GM12878 (cell line): ENCODE measurements around the gene CDC27. TPM values are rescaled to one million over a fixed set of nuclear protein-coding genes. Genes with fewer than 3 reads are reported as not detected.

ENCODE experiments used
- ATAC-seq: fragments of 200-7000 bp; cut with Tn5 transposase; 3 replicates; pipeline ENCODE4 v1.9.1; 2020; ENCODE audit warnings: mild to moderate bottlenecking, moderate library complexity
- BruUV-seq: library from RNA; stranded (reverse); fragments of 400-500 nt; replicated peaks from 2 replicates; lab custom pipeline; 2021; lab: Mats Ljungman, UMichigan
- CTCF ChIA-PET: fragments of 300-600 bp; sonication (Branson Sonifier 250); formaldehyde crosslinking; extraction: SDS; loops from one replicate; lab custom pipeline; 2021; ENCODE audit warnings: inconsistent platforms; lab: Yijun Ruan, JAX
- POLR2A ChIA-PET: fragments of 350-600 bp; formaldehyde crosslinking; extraction: SDS; loops from one replicate; lab custom pipeline; 2021; ENCODE audit warnings: inconsistent platforms; lab: Charles Lee
- RAD21 ChIA-PET: fragments of 300-600 bp; sonication (Branson Sonifier 250); formaldehyde crosslinking; loops from one replicate; lab custom pipeline; 2023; ENCODE audit warnings: antibody characterized with exemption; ENCODE audit not compliant: unreplicated experiment; lab: Charles Lee
- SMC1A ChIA-PET: fragments of 300-600 bp; sonication (Branson Sonifier 250); formaldehyde crosslinking; loops from one replicate; lab custom pipeline; 2023; ENCODE audit not compliant: unreplicated experiment, uncharacterized antibody; lab: Charles Lee
- DNase-seq: peaks from one replicate; pipeline ENCODE4 v3.0.0-alpha.2; 2011; ENCODE audit warnings: low read depth, low spot score
- FAIRE-seq: peaks from 3 replicates; lab custom pipeline; 2011; peaks lifted over from hg19 to GRCh38; lab: Jason Lieb, UNC
- H2AFZ ChIP-seq: 2 replicates; pipeline ENCODE4 v1.6.0; 2011; ENCODE audit warnings: low read depth, low read length, control low read depth; ENCODE audit not compliant: control insufficient read depth
- H3K27ac ChIP-seq: 2 replicates; pipeline ENCODE4 v1.5.1; 2011; ENCODE audit warnings: control low read depth; ENCODE audit not compliant: control insufficient read depth, insufficient read depth
- H3K27me3 ChIP-seq, 2 experiments: replicated peaks in 1 of 2; 2 replicates each; pipeline versions ENCODE4 v1.6.0 to v1.6.1; 2011; ENCODE audit warnings: low read length in 1 of 2; ENCODE audit not compliant: control insufficient read depth in 2 of 2, insufficient read depth in 2 of 2
- H3K36me3 ChIP-seq, 2 experiments: 2 replicates each; pipeline ENCODE4 v1.5.1; 2011; ENCODE audit warnings: low read length in 1 of 2; ENCODE audit not compliant: control insufficient read depth in 2 of 2, insufficient read depth in 2 of 2
- H3K4me1 ChIP-seq: 2 replicates; pipeline ENCODE4 v1.6.1; 2011; ENCODE audit warnings: mild to moderate bottlenecking, low read length, moderate library complexity, mixed read lengths; ENCODE audit not compliant: control insufficient read depth, insufficient read depth
- H3K4me2 ChIP-seq: 2 replicates; pipeline ENCODE4 v1.6.0; 2011; ENCODE audit warnings: control low read depth; ENCODE audit not compliant: control insufficient read depth, insufficient read depth
- H3K4me3 ChIP-seq: fragments of 200-600 bp; sonication (generic); 2 replicates; pipeline ENCODE4 v1.5.1; 2016
- H3K79me2 ChIP-seq: 2 replicates; pipeline ENCODE4 v1.6.0; 2011; ENCODE audit warnings: low read length; ENCODE audit not compliant: control insufficient read depth, insufficient read depth
- H3K9ac ChIP-seq: 2 replicates; pipeline ENCODE4 v1.8.0; 2011; ENCODE audit warnings: low read length, control low read depth, mixed read lengths; ENCODE audit not compliant: control insufficient read depth, insufficient read depth
- H3K9me3 ChIP-seq: replicated peaks from 3 replicates; pipeline ENCODE4 v1.5.1; 2011; ENCODE audit warnings: mild to moderate bottlenecking, low read length; ENCODE audit not compliant: control insufficient read depth, insufficient read depth
- H4K20me1 ChIP-seq: 2 replicates; pipeline ENCODE4 v1.6.0; 2011; ENCODE audit not compliant: control insufficient read depth, insufficient read depth
- JUNB ChIP-seq: IDR thresholded peaks from 2 replicates; pipeline ENCODE4 v1.6.1; 2016; ENCODE audit warnings: antibody characterized with exemption, mild to moderate bottlenecking
- SUZ12 ChIP-seq: fragments of 200-600 bp; sonication (generic); IDR thresholded peaks from one replicate; pipeline ENCODE4 v1.6.1; 2018; ENCODE audit warnings: antibody characterized with exemption, mild to moderate bottlenecking; ENCODE audit not compliant: unreplicated experiment
- WGBS: methylation state at CpG from one replicate; pipeline ENCODE4 v1.1.6; 2016; ENCODE audit warnings: low lambda C conversion rate; ENCODE audit not compliant: insufficient replicate concordance, insufficient coverage; ENCODE audit errors: missing lambda C conversion rate; 5-methylcytosine and 5-hydroxymethylcytosine counted together
- in situ Hi-C: fragments of 300-500 bp; cut with MboI; formaldehyde crosslinking; loops from 9 replicates; pipeline ENCODE4 v1.14.3; 2018; ENCODE audit warnings: mixed read lengths
- intact Hi-C: fragments of 100-400 bp; cut with micrococcal nuclease; formaldehyde crosslinking; loops from one replicate; pipeline ENCODE4 v1.14.2; 2022; ENCODE audit not compliant: unreplicated experiment
- polyA plus RNA-seq, 11 experiments: library from polyadenylated mRNA; depleted of rRNA in 4 of 11; unstranded in 6 of 11; stranded (reverse) in 5 of 11; fragments of >200 nt; fragmentation: Nextera tagmentation in 4 of 11; fragmentation: Illumina TruSeq in 1 of 11; extraction: Ambion mirVana in 4 of 11; extraction: Trizol in 1 of 11; gene quantifications; 1 replicate in 1 of 11; 2 replicates in 10 of 11; pipeline versions ENCODE4 v1.2.1 to v1.2.3, GENCODE V29; 2011 to 2016; ENCODE audit warnings: inconsistent platforms in 2 of 11, missing spikeins in 2 of 11, low read depth in 1 of 11
- total RNA-seq, 4 experiments: library from RNA; depleted of rRNA in 3 of 4; stranded (reverse); fragments of >200 nt in 3 of 4; fragmentation: Illumina TruSeq in 1 of 4; extraction: Trizol in 1 of 4; gene quantifications; 2 replicates each; pipeline versions ENCODE4 v1.2.1 to v1.2.3, GENCODE V29; 2013 to 2021
- TF ChIP-seq, protein P1 (sequence below): fragments of 450-650 bp; formaldehyde crosslinking; IDR thresholded peaks from 2 replicates; pipeline ENCODE4 v1.5.0; 2022; ENCODE audit warnings: mild to moderate bottlenecking, missing genetic modification characterization
- TF ChIP-seq, protein P2 (sequence below): fragments of 450-650 bp; IDR thresholded peaks from 2 replicates; pipeline ENCODE4 v1.6.1; 2017; ENCODE audit warnings: low read depth, mild to moderate bottlenecking, moderate library complexity

CDC27 gene
- total and polyA plus RNA-seq, 10 of the 15 experiments (the other 5 are each of a cell fraction or from before 2014, with no cell fraction given): 23.2 to 138 (median 97.8) TPM

- H4K20me1 ChIP-seq: no peaks in the 10 kb centered on the region
- H3K27me3 ChIP-seq: no peaks in the 10 kb centered on the region
- BruUV-seq: no TSS peak
- H3K4me3 ChIP-seq: no peak overlapping the region
- no peak overlapping the region for H3K27ac ChIP-seq
- TF ChIP-seq, protein P1, sequence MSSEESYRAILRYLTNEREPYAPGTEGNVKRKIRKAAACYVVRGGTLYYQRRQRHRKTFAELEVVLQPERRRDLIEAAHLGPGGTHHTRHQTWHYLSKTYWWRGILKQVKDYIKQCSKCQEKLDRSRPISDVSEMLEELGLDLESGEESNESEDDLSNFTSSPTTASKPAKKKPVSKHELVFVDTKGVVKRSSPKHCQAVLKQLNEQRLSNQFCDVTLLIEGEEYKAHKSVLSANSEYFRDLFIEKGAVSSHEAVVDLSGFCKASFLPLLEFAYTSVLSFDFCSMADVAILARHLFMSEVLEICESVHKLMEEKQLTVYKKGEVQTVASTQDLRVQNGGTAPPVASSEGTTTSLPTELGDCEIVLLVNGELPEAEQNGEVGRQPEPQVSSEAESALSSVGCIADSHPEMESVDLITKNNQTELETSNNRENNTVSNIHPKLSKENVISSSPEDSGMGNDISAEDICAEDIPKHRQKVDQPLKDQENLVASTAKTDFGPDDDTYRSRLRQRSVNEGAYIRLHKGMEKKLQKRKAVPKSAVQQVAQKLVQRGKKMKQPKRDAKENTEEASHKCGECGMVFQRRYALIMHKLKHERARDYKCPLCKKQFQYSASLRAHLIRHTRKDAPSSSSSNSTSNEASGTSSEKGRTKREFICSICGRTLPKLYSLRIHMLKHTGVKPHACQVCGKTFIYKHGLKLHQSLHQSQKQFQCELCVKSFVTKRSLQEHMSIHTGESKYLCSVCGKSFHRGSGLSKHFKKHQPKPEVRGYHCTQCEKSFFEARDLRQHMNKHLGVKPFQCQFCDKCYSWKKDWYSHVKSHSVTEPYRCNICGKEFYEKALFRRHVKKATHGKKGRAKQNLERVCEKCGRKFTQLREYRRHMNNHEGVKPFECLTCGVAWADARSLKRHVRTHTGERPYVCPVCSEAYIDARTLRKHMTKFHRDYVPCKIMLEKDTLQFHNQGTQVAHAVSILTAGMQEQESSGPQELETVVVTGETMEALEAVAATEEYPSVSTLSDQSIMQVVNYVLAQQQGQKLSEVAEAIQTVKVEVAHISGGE: no peak
- TF ChIP-seq, protein P2, sequence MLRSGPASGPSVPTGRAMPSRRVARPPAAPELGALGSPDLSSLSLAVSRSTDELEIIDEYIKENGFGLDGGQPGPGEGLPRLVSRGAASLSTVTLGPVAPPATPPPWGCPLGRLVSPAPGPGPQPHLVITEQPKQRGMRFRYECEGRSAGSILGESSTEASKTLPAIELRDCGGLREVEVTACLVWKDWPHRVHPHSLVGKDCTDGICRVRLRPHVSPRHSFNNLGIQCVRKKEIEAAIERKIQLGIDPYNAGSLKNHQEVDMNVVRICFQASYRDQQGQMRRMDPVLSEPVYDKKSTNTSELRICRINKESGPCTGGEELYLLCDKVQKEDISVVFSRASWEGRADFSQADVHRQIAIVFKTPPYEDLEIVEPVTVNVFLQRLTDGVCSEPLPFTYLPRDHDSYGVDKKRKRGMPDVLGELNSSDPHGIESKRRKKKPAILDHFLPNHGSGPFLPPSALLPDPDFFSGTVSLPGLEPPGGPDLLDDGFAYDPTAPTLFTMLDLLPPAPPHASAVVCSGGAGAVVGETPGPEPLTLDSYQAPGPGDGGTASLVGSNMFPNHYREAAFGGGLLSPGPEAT: no peak
- TF ChIP-seq JUNB (no peak), SUZ12 (no peak)
- H3K9ac ChIP-seq: no peak overlapping the region
- H3K9me3 ChIP-seq: no peaks in the 10 kb centered on the region; the same call in 2 of the 3 replicates
- no peak overlapping the region for H3K4me2 ChIP-seq
- WGBS: 56% methylated on average over 6 of the region's 6 CpGs
- no peak for ATAC-seq
- ChIA-PET SMC1A (interaction anchor here (1.1 to 4.8 kb wide), 4 partner anchors 8 to 443 kb away, joined by 3 to 46 read pairs (median 16); partner anchors contain the start of gene CDC27), POLR2A (no interaction called here), RAD21 (interaction anchor here (2.5 kb wide), 1 partner anchor 14 kb away, joined by 13 read pairs; no protein-coding TSS in a partner anchor), CTCF (interaction anchor here (0.9 to 2.8 kb wide), 5 partner anchors 8 to 58 kb away, joined by 3 to 20 read pairs (median 3); no protein-coding TSS in a partner anchor)
- in situ Hi-C loops (no loop called here), intact Hi-C loops (no loop called here)
- no peaks in the 10 kb centered on the region for H3K36me3 ChIP-seq
- H3K79me2 ChIP-seq: no peaks in the 10 kb centered on the region
- no peak overlapping the region for H2AFZ ChIP-seq
- peaks cover 9% of the 10 kb centered on the region for H3K4me1 ChIP-seq
- no peak for DNase-seq
- no peak for FAIRE-seq
These were observed 32.1 kb upstream of the CDC27 start for GRCh38 chr17:47221154-47221553.
